RWPE2 (cell line): Measurements from ENCODE around the gene DDX18.

Source experiments
- ATAC-seq: fragments of 200-7000 bp; cut with Tn5 transposase; 3 replicates; pipeline ENCODE4 v1.9.1; 2021; ENCODE audit warnings: low read depth
- DNase-seq: peaks from one replicate; pipeline ENCODE4 v3.0.0-alpha.2; 2020; ENCODE audit warnings: low spot score
- H3K27ac ChIP-seq: fragments of 450-650 bp; 2 replicates; pipeline ENCODE4 v1.5.1; 2017; ENCODE audit warnings: mild to moderate bottlenecking; ENCODE audit not compliant: poor library complexity, severe bottlenecking
- H3K27me3 ChIP-seq: fragments of 250-450 bp; sonication (Bioruptor Pico); 2 replicates; pipeline ENCODE4 v1.5.1; 2021; ENCODE audit warnings: mild to moderate bottlenecking, moderate library complexity; ENCODE audit not compliant: insufficient read depth, poor library complexity, severe bottlenecking
- H3K36me3 ChIP-seq: fragments of 250-450 bp; sonication (Bioruptor Pico); 2 replicates; pipeline ENCODE4 v1.5.1; 2020; ENCODE audit warnings: low read depth, mild to moderate bottlenecking, moderate library complexity
- H3K4me1 ChIP-seq: fragments of 250-450 bp; sonication (Bioruptor Pico); 2 replicates; pipeline ENCODE4 v1.5.1; 2021; ENCODE audit warnings: mild to moderate bottlenecking, moderate library complexity; ENCODE audit not compliant: insufficient read depth, poor library complexity, severe bottlenecking
- H3K4me3 ChIP-seq: fragments of 250-450 bp; sonication (Bioruptor Pico); 2 replicates; pipeline ENCODE4 v1.5.1; 2021; ENCODE audit warnings: mild to moderate bottlenecking, moderate library complexity; ENCODE audit not compliant: severe bottlenecking
- H3K9me3 ChIP-seq: fragments of 250-450 bp; sonication (Bioruptor Pico); 2 replicates; pipeline ENCODE4 v1.5.1; 2021; ENCODE audit warnings: mild to moderate bottlenecking, moderate library complexity; ENCODE audit not compliant: severe bottlenecking
- TF ChIP-seq, protein P1 (sequence below): fragments of 450-650 bp; IDR thresholded peaks from one replicate; pipeline ENCODE4 v1.5.1; 2017; ENCODE audit warnings: mild to moderate bottlenecking, moderate library complexity; ENCODE audit not compliant: poor library complexity, severe bottlenecking

Gene DDX18

DNA sequence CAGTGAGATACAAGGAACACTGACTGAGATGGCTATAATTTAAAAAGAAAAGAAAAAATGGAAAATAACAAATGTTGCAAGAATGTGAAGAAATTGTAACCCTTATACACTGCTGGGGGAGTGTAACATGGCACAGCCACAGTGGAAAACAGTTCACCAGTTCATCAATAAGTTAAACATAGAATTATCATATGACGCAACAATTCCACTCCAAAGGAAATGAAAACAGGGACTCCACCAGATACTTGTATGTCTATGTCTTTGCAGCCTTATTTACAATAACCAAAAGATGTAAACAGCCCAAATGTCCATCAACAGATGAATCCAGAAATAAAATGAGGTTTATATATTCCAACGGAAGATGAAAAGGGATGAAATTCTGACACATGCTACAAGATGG, 30.8 kb downstream of the DDX18 start:
- H3K4me3 ChIP-seq, result no peak overlapping the region
- TF ChIP-seq, protein P1, sequence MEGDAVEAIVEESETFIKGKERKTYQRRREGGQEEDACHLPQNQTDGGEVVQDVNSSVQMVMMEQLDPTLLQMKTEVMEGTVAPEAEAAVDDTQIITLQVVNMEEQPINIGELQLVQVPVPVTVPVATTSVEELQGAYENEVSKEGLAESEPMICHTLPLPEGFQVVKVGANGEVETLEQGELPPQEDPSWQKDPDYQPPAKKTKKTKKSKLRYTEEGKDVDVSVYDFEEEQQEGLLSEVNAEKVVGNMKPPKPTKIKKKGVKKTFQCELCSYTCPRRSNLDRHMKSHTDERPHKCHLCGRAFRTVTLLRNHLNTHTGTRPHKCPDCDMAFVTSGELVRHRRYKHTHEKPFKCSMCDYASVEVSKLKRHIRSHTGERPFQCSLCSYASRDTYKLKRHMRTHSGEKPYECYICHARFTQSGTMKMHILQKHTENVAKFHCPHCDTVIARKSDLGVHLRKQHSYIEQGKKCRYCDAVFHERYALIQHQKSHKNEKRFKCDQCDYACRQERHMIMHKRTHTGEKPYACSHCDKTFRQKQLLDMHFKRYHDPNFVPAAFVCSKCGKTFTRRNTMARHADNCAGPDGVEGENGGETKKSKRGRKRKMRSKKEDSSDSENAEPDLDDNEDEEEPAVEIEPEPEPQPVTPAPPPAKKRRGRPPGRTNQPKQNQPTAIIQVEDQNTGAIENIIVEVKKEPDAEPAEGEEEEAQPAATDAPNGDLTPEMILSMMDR, result no peak
- no peak for DNase-seq
- peaks cover 5% of the 10 kb centered on the region for H3K27me3 ChIP-seq
- H3K9me3 ChIP-seq, result no peaks in the 10 kb centered on the region
- no peak overlapping the region for H3K27ac ChIP-seq
- no peaks in the 10 kb centered on the region for H3K4me1 ChIP-seq
- no peak for ATAC-seq
- H3K36me3 ChIP-seq, result no peaks in the 10 kb centered on the region

DNA sequence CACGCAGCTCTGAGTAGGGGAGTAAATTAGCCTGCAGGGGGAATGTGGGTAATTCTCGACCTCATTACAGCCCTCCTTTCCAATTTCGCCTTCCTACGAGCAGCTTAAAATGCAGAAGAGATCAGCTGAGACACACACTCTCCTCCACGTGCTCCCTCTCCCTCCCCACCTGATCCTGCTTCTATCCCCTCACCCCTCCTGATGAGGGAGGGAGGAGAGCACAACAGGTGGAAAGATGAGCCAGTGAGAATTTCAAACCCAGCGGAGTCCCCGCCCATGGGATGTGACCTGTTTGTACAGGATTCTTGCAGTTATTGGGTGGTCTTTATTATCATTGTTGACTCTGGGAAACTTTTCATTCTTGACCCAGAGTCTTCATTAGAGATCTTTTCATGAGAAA, 35.5 kb downstream of the DDX18 start:
- DNase-seq (no peak), ATAC-seq (no peak)
- Histone ChIP-seq H3K36me3 (no peaks in the 10 kb centered on the region), H3K27me3 (peaks cover 10% of the 10 kb centered on the region), H3K4me1 (no peaks in the 10 kb centered on the region), H3K27ac (no peak overlapping the region), H3K4me3 (no peak overlapping the region), H3K9me3 (no peaks in the 10 kb centered on the region)
- TF ChIP-seq, protein P1, result no peak

DNA sequence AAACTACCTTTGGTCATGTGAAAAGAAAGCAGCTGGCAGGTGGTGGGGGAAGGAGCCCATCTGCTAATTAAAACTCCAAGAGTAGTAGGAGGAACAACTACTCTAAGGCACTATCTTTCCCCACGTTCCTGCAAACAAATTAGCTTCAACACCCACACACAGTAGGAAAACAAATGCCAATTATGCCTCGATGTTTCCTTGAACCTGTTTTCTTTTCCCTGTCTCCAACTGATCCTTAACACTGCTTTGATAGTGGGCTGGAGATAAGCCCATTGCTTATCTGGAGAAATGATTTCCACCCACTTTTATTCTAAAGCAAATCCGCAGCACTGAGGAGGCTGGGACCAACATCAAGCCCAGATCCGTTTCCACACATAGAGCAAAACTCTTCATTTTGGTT, 36.0 kb downstream of the DDX18 start:
- TF ChIP-seq, protein P1, result no peak
- peaks cover 10% of the 10 kb centered on the region for H3K27me3 ChIP-seq
- H3K9me3 ChIP-seq, result no peaks in the 10 kb centered on the region
- no peak overlapping the region for H3K4me3 ChIP-seq
- no peaks in the 10 kb centered on the region for H3K36me3 ChIP-seq
- H3K4me1 ChIP-seq, result no peaks in the 10 kb centered on the region
- ATAC-seq, result no peak
- DNase-seq, result no peak
- H3K27ac ChIP-seq, result no peak overlapping the region

DNA sequence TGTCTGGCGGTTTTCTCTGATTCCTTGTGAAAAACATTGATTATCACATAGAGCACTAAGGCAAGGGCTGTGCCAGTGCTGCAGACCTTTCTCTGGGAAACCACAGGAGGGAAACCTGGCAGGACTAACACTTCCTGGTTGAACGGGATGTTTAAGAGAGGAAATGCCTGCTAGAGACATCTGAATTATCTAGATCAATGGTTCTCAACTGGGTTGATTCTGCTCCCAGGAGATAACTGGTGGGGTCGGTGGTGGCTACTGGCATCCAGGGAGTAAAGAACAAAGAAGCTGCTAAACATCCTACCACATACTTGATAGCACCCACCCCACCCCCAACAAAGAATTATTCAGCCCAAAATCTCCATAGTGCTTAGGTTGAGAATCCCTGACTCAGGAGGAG, 37.5 kb downstream of the DDX18 start:
- no peaks in the 10 kb centered on the region for H3K36me3 ChIP-seq
- H3K4me3 ChIP-seq, result no peak overlapping the region
- no peaks in the 10 kb centered on the region for H3K9me3 ChIP-seq
- DNase-seq (no peak), ATAC-seq (no peak)
- TF ChIP-seq, protein P1, result no peak
- peaks cover 10% of the 10 kb centered on the region for H3K27me3 ChIP-seq
- peaks cover 3% of the 10 kb centered on the region for H3K4me1 ChIP-seq
- no peak overlapping the region for H3K27ac ChIP-seq

DNA sequence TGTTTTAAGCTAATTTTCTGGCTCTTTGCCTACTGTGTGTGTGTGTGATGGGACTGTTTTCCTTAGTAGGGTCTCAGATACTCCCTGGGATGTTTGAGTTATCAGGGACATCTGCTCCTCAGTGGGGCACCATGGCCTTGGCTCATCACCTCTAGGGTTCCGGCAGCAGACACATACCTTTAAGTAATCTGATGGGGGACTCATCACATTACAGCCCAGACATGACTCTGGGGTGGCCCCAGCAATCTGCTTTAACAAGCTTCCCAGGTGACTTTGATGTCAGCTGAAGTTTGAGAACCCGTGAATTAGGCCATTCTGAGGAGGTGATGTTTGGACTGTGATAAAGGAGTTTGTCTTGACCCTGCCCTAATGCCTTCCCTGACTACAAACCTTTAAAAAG, 38.8 kb downstream of the DDX18 start:
- H3K27me3 ChIP-seq, result peaks cover 10% of the 10 kb centered on the region
- H3K9me3 ChIP-seq, result no peaks in the 10 kb centered on the region
- no peak for ATAC-seq
- H3K4me1 ChIP-seq, result peaks cover 3% of the 10 kb centered on the region
- TF ChIP-seq, protein P1, result no peak
- DNase-seq, result no peak
- no peaks in the 10 kb centered on the region for H3K36me3 ChIP-seq
- no peak overlapping the region for H3K27ac ChIP-seq
- no peak overlapping the region for H3K4me3 ChIP-seq
